Right forelimb (tissue), 1 donor: ENCODE measurements around the gene LDLRAD3.
"Not testable (repeated sequence)": the region's sequence is repeated elsewhere in the genome, so short reads cannot be mapped to it uniquely, and the experiment has no call there.

ENCODE experiments used
- DNase-seq: peaks from one replicate; pipeline ENCODE4 v3.0.0-alpha.2; 2018

The LDLRAD3 gene

GRCh38 chr11:36024716-36025115 is 80.9 kb downstream of the LDLRAD3 start:
- no peak for DNase-seq

- DNase-seq = no peak
Observed at GRCh38 chr11:36026315-36026968, 82.6 kb downstream of the LDLRAD3 start.

- DNase-seq = no peak
Observed at GRCh38 chr11:36027731-36028130, 83.9 kb downstream of the LDLRAD3 start.

GRCh38 chr11:36029616-36030015 is 85.8 kb downstream of the LDLRAD3 start:
- DNase-seq = no peak

GRCh38 chr11:36030731-36031281 is 86.9 kb downstream of the LDLRAD3 start:
- no peak for DNase-seq

GRCh38 chr11:36033082-36033751 is 89.4 kb downstream of the LDLRAD3 start:
- no peak for DNase-seq

GRCh38 chr11:36033936-36034335 is 90.1 kb downstream of the LDLRAD3 start:
- DNase-seq = no peak

- DNase-seq = no peak
Observed at GRCh38 chr11:36034551-36035331, 90.9 kb downstream of the LDLRAD3 start.

- DNase-seq = no peak
Observed at GRCh38 chr11:36035454-36035853, 91.6 kb downstream of the LDLRAD3 start.

- DNase-seq = no peak
Observed at GRCh38 chr11:36035999-36036398, 92.1 kb downstream of the LDLRAD3 start.

GRCh38 chr11:36037031-36037430 is 93.2 kb downstream of the LDLRAD3 start:
- no peak for DNase-seq

- DNase-seq = no peak
Observed at GRCh38 chr11:36038541-36038940, 94.7 kb downstream of the LDLRAD3 start.

GRCh38 chr11:36039471-36039870 is 95.6 kb downstream of the LDLRAD3 start:
- no peak for DNase-seq

- DNase-seq = no peak
Observed at GRCh38 chr11:36041988-36042611, 98.2 kb downstream of the LDLRAD3 start.

GRCh38 chr11:36044636-36045035 is 100.8 kb downstream of the LDLRAD3 start:
- no peak for DNase-seq

- not testable (repeated sequence) for DNase-seq
Observed at GRCh38 chr11:36045945-36046344, 102.1 kb downstream of the LDLRAD3 start.

- no peak for DNase-seq
Observed at GRCh38 chr11:36046932-36047331, 103.1 kb downstream of the LDLRAD3 start.

GRCh38 chr11:36047344-36047743 is 103.5 kb downstream of the LDLRAD3 start:
- no peak for DNase-seq

- DNase-seq = no peak
Observed at GRCh38 chr11:36048496-36049247, 104.8 kb downstream of the LDLRAD3 start.

GRCh38 chr11:36051235-36052144 is 107.6 kb downstream of the LDLRAD3 start:
- DNase-seq = no peak

- no peak for DNase-seq
Observed at GRCh38 chr11:36053281-36053680, 109.4 kb downstream of the LDLRAD3 start.
